Fibroblast of pulmonary artery (primary cell): ENCODE data around the gene INSRR.

ENCODE experiments used
- DNase-seq: peaks from one replicate; pipeline ENCODE4 v3.0.0-alpha.2; 2010; ENCODE audit warnings: low read depth
- H3K4me3 ChIP-seq: replicated peaks from 2 replicates; pipeline ENCODE4 v1.5.1; 2011; ENCODE audit warnings: low read depth, mild to moderate bottlenecking, control low read depth, low read length, moderate library complexity
- CTCF ChIP-seq: IDR thresholded peaks from 2 replicates; pipeline ENCODE4 v1.5.1; 2011; ENCODE audit warnings: mild to moderate bottlenecking, control low read depth, low read length, inconsistent platforms; ENCODE audit errors: missing control alignments

The INSRR gene

GRCh38 chr1:156886583-156887281 is 27.8 kb upstream of the INSRR start:
- TF ChIP-seq CTCF, result no peak
- no peak for DNase-seq
- H3K4me3 ChIP-seq, result no peak overlapping the region

- H3K4me3 ChIP-seq, result no peak overlapping the region
- no peak for DNase-seq
- no peak for TF ChIP-seq CTCF
Observed at GRCh38 chr1:156885880-156886355, 27.0 kb upstream of the INSRR start.

GRCh38 chr1:156885314-156885713 is 26.4 kb upstream of the INSRR start:
- TF ChIP-seq CTCF, result no peak
- no peak overlapping the region for H3K4me3 ChIP-seq
- DNase-seq, result no peak

- no peak for DNase-seq
- TF ChIP-seq CTCF, result no peak
- no peak overlapping the region for H3K4me3 ChIP-seq
Observed at GRCh38 chr1:156884560-156885184, 25.8 kb upstream of the INSRR start.

GRCh38 chr1:156883919-156884318 is 25.0 kb upstream of the INSRR start:
- no peak for TF ChIP-seq CTCF
- no peak overlapping the region for H3K4me3 ChIP-seq
- no peak for DNase-seq

GRCh38 chr1:156882543-156882942 is 23.6 kb upstream of the INSRR start:
- no peak for TF ChIP-seq CTCF
- DNase-seq, result no peak
- no peak overlapping the region for H3K4me3 ChIP-seq
